Stimulated activated CD4-positive, alpha-beta T cell treated with anti-CD3 and anti-CD28 coated beads, Interleukin-4, amount 100 ng/mL, for 1 hour (primary cell): ENCODE data around the gene SOX5.
"Not testable (repeated sequence)": the region's sequence is repeated elsewhere in the genome, so short reads cannot be mapped to it uniquely, and the experiment has no call there.

Source experiments
- DNase-seq: peaks from one replicate; pipeline ENCODE4 v3.0.0-alpha.2; 2020

SOX5 gene

DNA sequence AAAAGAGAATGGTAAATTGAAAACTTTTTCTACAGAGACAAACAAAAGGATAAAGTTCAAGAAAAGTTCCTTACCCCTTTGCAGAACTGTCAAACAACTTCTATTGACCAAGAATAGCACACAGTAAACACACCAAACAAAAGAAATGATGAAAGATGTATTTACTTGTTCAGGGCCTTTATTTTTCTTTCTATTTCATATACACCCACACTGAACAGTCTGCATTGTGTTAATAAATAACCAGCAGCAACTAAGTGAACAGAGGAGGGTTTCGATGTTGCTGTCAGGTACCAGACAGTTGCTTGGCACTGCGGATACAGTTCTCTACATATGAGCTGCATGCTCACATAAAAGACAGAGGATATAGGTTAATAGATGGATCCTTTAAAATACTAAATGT, 122.1 kb downstream of the SOX5 start:
- no peak for DNase-seq

- not testable (repeated sequence) for DNase-seq
Measured at GRCh38 chr12:23825124-23825523, 124.3 kb downstream of the SOX5 start.

DNA sequence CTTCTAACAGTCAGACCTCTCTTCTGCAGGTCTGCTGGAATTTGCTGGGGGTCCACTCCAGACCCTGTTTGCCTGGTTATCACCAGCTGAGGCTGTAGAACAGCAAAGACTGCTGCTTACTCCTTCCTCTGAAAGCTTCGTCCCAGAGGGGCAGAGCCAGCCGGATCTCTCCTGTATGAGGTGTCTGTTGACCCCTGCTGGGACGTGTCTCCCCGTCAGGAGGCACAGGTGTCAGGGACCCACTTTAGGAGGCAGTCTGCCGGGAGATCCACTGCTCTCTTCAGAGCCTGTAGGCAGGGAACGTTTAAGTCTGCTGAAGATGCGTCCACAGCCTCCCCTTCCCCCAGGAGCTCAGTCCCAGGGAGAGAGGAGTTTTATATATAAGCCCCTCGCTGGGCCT, 125.1 kb downstream of the SOX5 start:
- no peak for DNase-seq

GRCh38 chr12:23822883-23823282, 126.6 kb downstream of the SOX5 start:
- not testable (repeated sequence) for DNase-seq

DNA sequence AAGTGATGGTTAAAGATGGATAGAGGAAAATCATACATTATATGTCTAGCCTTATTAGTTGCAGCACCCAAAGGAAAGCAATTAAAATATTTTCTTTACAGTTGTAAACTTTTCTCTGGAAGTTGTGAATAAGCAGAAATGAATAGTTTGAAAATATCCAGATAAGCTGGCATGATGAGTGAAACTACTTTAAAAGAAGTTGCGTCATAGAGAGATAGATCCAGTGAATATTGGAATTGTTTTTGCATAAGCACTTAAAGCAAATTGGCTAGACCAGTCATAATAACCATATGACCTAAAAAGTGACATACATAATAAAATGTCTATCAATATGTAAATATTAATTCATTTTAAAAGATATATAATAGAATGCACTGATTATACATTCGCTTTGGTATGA, 132.1 kb downstream of the SOX5 start:
- no peak for DNase-seq

DNA sequence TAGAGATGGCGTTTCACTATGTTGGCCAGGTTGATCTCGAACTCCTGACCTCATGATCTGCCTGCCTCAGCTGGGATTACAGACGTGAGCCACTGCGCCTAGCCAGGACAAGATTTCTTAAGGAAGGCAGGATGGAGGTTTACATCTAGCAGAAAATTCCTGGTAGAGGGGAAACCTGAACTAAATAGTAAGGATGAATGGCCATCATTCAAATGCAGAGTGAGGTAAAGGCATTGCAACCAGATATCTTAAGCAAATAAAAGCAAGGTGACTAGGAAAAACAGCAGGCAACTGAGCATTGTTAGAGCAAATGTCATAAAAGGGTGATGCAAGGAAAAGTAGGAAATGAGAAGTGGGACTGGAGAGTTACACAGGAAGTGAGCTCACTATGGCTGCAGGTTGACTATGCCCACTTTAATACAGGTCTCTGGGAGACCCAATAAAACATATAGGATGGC, 133.0 kb downstream of the SOX5 start:
- no peak for DNase-seq

DNA sequence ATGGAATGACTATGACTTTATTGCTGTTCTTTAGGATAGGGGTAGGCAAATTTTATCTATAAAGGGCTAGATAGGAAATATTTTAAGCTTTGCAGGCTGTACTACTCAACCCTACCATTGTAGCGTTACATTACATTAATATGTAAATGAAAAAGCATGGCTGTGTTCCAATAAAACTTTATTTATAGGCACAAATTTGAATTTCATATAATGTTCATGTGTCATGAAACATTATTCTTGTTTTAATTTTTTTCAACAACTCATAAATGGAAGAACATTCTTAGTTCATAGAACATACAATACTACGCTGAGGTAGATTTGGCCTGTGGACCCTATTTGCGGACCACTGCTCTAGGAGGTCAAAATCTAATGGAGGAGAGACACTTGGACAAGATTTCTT, 133.7 kb downstream of the SOX5 start:
- no peak for DNase-seq

- no peak for DNase-seq
Measured at GRCh38 chr12:23813206-23813605, 136.3 kb downstream of the SOX5 start.

GRCh38 chr12:23810329-23810902, 139.1 kb downstream of the SOX5 start:
- DNase-seq, result no peak

DNA sequence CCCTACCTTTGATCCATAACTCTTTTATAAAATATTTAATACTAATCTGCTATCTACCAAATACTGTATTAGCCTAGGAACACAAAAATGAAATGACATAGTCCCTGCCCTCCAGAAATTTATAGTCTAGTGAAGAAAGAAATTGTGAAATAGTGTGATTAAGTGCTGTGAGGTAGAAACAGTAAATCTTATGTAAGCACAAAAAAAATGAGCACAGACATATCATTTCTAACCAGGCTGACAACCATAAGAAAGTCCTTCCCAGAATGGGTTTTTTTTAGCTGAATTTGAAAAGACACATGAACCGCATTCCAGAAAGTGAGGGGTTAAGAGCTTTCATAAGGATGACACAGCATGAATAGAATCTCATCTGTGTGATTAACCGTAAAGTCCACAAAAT, 145.9 kb downstream of the SOX5 start:
- DNase-seq, result no peak

DNA sequence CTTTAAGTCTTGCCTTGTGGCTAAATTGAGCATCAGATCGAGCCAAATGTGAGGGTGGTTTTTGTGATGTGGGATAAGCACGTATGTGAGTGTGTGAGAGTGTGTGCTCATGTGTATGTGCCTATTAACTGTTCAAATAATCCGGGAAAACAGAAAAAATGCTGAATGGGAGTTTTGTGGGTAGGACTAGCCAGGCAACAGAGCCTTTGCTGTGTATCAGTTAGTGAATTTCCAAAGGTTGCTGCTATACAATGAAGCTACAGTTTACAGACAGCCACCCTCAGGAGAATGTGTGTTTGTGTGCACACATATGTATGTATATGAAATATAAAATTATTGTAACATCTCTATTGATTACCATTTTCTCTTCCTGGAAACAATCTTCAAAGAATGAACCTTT, 154.0 kb downstream of the SOX5 start:
- DNase-seq, result no peak

GRCh38 chr12:23781118-23781517, 168.4 kb downstream of the SOX5 start:
- DNase-seq, result no peak

DNA sequence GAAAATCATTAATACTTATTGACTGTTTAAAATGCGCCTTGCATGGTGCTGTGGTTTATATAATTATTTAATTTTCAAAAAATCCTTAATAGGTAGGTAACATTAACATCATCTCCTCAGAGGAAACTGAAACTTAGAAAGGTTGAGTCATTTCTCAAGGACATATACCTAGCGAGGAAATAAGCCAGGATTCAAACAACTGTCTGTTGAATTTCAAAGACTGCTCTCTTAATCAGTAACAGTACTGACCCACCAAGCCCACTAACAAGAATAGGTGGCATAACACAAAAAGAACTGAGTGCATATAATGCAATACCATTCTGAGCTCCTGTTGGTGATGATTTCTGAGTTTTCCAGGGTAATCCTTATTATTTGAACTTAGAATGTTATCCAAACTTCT, 174.3 kb downstream of the SOX5 start:
- no peak for DNase-seq

DNA sequence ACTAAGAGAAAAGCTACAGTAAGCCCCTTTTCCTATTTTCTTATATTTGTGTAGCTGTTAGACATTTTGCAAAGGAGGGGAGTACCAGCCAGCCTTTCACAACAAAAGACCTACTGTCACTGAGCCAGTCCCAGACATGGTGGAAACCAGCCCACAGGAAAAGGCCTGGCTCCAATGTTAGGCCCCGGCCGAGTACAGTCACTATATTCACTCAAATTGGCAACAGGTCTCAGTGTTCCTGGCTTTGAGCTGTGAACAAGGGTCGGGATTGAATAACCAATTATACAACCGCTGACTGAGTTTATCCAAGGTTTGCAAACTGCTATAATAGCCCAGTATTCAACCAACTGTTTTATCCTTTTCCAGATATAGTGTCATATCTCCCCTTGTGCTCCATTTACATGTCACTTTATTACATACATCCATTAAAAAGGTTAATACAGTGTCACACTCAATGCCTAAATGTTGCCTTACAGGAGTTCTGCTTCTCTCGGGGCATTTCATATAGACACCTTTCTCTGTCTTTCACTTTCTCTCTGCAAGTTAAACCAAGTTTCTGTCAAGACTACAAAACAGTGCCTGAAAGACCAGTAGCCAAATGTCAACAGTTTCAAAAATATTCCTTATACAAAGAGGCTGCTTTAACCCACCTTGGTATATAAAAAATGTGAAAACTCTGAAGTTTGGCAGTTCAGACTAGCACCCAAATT, 178.1 kb downstream of the SOX5 start:
- DNase-seq, result no peak

GRCh38 chr12:23770202-23770938, 179.1 kb downstream of the SOX5 start:
- DNase-seq, result no peak

DNA sequence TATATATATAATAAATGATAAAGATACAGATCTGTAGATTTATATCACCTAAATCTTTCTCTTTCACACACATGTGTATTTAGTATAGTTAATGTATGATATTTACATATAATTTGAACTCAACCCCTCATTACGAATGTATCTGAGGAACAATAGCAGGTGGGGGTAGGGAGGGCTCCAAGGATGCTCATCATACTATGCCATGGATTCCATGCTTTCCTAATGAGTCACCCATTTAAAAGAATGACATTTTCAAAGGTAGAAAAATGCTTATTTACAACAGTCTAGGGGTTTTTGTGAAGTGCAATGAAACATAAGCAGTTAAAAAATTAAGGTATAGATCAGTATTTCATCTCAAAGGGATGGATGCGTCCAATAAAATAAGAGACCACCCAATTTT, 181.6 kb downstream of the SOX5 start:
- DNase-seq, result no peak

GRCh38 chr12:23763724-23764123, 185.7 kb downstream of the SOX5 start:
- DNase-seq, result no peak

DNA sequence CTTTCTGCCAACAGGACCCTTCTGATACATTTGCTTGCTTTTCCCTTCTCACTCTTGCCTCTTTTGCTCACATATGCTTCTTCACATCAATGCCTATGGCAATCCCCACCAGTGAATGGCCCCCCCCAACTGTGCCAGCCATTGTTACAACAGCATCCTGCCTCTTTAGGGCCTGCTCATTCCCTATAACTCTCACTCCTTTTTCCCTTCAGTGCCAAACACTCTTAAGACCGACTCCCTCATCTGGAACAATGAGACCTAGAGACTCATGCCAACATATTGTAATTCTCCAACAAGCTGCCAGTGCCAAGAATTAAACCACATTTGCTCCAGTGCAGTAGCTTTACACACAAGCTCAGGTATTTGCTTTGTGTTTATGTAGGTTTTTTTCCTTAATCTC, 189.0 kb downstream of the SOX5 start:
- DNase-seq, result no peak

GRCh38 chr12:23758608-23759007, 190.9 kb downstream of the SOX5 start:
- no peak for DNase-seq

DNA sequence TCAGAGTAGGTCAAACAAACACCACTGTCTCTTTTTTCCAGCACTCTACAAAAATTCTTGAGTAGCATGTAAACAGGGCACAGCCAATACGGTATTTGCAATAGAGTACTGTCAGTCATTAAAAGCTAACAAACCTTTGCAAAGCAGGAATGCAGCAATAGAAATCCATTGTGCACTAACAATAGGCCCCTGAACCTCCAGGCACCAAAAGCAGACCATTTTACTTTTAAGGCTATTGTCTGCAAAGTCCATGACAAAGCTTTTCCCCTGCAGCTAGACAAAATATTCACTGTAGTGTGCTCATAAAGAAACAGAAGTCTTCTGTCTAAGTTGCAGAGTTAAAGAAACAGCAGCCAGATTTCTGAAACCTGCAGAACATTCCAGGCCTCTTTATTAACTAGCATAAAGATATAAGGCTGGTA, 191.9 kb downstream of the SOX5 start:
- no peak for DNase-seq

- no peak for DNase-seq
Measured at GRCh38 chr12:23756416-23756815, 193.1 kb downstream of the SOX5 start.

- DNase-seq, result no peak
Measured at GRCh38 chr12:23753628-23754365, 195.7 kb downstream of the SOX5 start.

GRCh38 chr12:23752245-23752644, 197.2 kb downstream of the SOX5 start:
- DNase-seq, result no peak

- no peak for DNase-seq
Measured at GRCh38 chr12:23751641-23752040, 197.8 kb downstream of the SOX5 start.
